SIG-M5 (cell line): ENCODE measurements around the gene PTTG1.

Experiments used
- DNase-seq: peaks from one replicate; lab custom pipeline; 2025; lab: John Stamatoyannopoulos, UW

PTTG1 gene

GRCh38 chr5:160455600-160455999 lies 33.9 kb downstream of the PTTG1 start:
- no peak for DNase-seq

- no peak for DNase-seq
These were observed 35.0 kb downstream of the PTTG1 start for GRCh38 chr5:160456480-160457177.

- DNase-seq, result no peak
These were observed 35.6 kb downstream of the PTTG1 start for GRCh38 chr5:160457252-160457651.

GRCh38 chr5:160458806-160459800 lies 37.4 kb downstream of the PTTG1 start:
- DNase-seq, result no peak

GRCh38 chr5:160460377-160461049 lies 38.9 kb downstream of the PTTG1 start:
- no peak for DNase-seq

GRCh38 chr5:160461378-160461777 lies 39.7 kb downstream of the PTTG1 start:
- DNase-seq, result no peak

- no peak for DNase-seq
These were observed 40.5 kb downstream of the PTTG1 start for GRCh38 chr5:160462167-160462566.

GRCh38 chr5:160463227-160463626 lies 41.6 kb downstream of the PTTG1 start:
- DNase-seq, result no peak

- no peak for DNase-seq
These were observed 42.2 kb downstream of the PTTG1 start for GRCh38 chr5:160463740-160464465.

GRCh38 chr5:160464466-160464797 lies 42.8 kb downstream of the PTTG1 start:
- no peak for DNase-seq

GRCh38 chr5:160466116-160466515 lies 44.5 kb downstream of the PTTG1 start:
- no peak for DNase-seq

GRCh38 chr5:160466889-160467554 lies 45.4 kb downstream of the PTTG1 start:
- DNase-seq, result no peak

GRCh38 chr5:160467555-160468362 lies 46.1 kb downstream of the PTTG1 start:
- DNase-seq, result no peak

- no peak for DNase-seq
These were observed 46.8 kb downstream of the PTTG1 start for GRCh38 chr5:160468363-160468975.

- DNase-seq, result no peak
These were observed 47.8 kb downstream of the PTTG1 start for GRCh38 chr5:160469156-160470144.

GRCh38 chr5:160470437-160471361 lies 49.0 kb downstream of the PTTG1 start:
- DNase-seq, result no peak

GRCh38 chr5:160471761-160472160 lies 50.1 kb downstream of the PTTG1 start:
- no peak for DNase-seq

- DNase-seq, result no peak
These were observed 50.8 kb downstream of the PTTG1 start for GRCh38 chr5:160472482-160472881.
